GM19043 (cell line): ENCODE data around the gene DPP8.
"Not testable (repeated sequence)": the region's sequence is repeated elsewhere in the genome, so short reads cannot be mapped to it uniquely, and the experiment has no call there.

Source experiments
- ATAC-seq: cut with Tn5 transposase; IDR thresholded peaks from one replicate; pipeline ENCODE4 v1.9.1; 2021; ENCODE audit warnings: low read depth; ENCODE audit not compliant: unreplicated experiment

The DPP8 gene

DNA sequence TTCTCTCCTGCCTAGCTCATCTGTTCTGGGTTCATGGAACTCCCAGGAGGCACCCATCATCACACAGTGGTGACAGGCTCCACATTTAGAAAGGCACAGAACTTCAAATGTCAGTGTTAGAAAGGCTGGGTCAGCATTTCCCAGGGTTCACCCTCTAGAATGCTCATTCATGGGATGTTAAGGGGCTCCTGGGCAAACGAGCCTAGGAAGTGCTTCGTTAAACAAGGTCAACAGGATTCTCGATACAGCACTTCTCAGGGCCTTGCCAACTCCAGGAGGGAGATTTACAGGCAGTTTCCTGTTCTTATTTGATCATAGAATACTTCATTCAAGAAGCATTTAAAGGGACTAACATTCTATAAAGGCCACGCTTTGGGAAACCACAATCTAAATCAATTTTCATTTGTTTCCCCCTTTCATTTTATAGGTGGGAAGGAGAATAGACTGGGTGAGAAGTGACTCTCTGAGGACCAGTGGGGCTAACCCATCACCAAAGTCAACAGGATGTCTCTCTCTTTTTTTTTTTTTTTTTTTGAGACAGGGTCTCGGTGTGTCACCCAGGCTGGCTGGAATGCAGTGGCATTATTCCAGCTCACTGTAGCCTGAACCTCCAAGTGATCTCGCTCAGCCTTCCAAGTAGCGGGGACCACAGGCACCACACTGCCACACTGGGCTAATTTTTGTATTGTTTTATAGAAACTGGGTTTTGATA is 109.0 kb downstream of the DPP8 start:
- no peak for ATAC-seq

- no peak for ATAC-seq
These were observed 111.0 kb downstream of the DPP8 start for GRCh38 chr15:65406424-65407000.

DNA sequence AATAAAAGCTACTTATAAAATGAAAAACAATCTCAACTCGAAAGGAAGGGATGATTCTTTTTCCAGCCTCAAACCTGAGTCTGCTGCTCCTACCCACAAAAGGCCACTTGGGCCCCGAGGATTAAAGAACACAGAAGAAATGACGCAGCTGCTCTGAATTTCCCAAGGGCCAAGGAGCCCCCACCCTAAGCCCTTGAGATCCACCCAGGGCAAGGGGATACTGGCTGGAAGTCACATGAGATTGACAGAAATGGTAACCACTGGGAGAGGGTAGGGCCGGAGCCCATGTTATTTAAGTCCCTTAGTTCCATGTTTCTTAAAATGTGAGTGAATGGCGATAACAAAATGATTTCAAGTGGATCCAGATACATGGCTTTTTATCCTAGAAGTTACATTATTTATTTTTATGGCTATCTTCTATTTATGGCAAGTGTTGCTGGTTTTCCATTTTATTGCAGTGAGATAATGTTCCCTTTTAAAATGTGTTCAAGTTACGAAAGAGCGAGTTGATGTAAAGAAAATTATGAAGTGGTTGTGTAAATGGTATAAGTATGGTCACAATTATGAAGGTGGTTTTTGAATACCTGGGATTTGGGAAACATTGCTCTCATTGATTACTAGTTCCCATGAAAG is 111.6 kb downstream of the DPP8 start:
- ATAC-seq, result no peak

- ATAC-seq, result no peak
These were observed 113.2 kb downstream of the DPP8 start for GRCh38 chr15:65404186-65404872.

DNA sequence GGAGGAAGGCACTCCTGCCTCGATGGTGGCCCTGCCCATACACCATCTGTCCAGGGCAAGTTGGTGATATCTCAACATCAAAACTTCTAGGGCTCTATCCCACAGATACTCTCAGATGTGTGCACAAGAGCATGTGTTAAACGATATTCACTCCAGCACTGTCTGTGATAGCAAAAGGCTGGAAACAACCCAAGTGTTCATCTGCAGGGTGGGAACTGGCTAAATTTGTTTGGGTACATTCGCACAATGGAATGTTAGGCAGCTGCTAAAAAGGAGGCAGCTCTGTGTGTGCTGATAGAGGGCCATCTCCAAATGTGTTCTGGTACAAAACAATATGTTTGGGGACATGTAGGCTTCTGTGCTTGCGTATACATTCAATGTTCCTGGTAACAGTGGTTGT is 114.5 kb downstream of the DPP8 start:
- ATAC-seq, result no peak

DNA sequence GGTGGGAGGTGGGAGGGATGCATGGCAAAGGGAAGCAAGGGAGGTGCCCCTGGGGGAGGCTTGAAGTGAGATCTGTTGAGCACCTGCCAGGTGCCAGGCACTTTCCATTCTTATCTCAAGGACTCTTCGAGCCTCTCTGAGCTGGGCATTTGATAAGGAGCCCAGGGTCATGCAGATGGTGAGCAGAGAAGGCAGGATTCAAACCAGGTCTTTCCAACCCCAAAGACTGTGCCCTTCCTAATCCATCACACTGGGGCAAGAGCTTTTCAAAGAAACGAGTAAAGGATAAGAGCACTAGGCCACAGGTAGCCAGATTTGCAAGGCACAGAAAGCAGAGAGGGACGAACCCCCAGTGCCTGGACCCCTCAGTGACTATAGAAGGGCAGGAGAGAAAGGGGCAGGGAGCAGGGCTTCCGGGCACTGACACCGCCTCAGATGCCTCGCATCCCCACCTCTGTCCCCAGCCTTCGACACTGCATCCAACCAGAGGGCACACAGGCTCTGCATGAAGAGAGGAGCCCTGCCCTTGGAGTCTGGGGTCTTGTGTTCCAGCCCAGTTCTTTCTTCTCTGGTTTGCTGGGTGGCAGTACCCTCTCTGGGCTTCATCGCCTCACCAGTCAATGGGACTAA is 115.8 kb downstream of the DPP8 start:
- ATAC-seq, result no peak

- ATAC-seq, result no peak
These were observed 116.5 kb downstream of the DPP8 start for GRCh38 chr15:65400760-65401610.

GRCh38 chr15:65399997-65400396 is 117.5 kb downstream of the DPP8 start:
- ATAC-seq, result no peak

DNA sequence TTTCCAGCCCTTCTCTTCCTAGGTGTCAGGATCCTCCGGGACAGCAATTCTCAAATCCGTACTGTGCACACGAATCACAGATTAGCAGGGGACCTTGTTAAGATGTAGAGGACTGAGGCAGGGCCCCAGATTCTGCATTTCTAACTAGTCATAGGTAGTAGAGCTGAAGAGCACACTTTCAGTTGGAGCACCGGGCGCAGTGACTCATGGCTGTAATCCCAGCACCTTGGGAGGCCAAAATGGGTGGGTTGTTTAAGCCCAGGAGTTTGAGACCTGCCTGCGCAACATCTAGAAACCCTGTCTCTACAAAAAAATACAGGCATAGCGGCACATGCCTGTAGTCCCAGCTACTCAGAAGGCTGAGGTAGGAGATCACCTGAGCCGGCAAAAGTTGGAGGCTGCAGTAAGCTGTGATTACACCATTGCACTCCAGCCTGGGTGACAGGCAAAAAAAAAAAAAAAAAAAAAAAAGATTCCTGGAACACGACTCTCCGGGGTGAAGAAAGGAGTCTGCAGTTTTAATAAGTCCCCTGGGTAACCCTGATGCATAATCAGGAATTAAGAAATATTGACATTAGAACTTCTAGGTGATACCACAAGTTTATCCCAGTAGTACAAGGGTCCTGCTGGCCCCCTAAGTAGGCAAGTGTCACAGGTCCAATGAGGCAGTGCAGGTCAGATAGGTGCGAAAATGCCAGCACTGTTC is 118.3 kb downstream of the DPP8 start:
- ATAC-seq, result no peak

DNA sequence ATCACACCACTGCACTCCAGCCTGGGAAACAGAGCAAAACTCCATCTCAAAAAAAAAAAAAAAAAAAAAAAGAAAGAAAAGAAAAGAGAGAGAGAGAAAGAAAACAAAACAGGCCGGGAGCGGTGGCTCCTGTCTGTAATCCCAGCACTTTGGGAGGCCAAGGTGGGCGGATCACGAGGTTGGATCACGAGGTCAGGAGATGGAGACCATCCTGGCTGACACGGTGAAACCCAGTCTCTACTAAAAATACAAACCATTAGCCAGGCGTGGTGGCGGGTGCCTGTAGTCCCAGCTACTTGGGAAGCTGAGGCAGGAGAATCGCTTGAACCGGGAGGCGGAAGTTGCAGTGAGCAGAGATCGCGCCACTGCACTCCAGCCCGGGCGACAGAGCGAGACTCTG is 119.0 kb downstream of the DPP8 start:
- ATAC-seq, result not testable (repeated sequence)

DNA sequence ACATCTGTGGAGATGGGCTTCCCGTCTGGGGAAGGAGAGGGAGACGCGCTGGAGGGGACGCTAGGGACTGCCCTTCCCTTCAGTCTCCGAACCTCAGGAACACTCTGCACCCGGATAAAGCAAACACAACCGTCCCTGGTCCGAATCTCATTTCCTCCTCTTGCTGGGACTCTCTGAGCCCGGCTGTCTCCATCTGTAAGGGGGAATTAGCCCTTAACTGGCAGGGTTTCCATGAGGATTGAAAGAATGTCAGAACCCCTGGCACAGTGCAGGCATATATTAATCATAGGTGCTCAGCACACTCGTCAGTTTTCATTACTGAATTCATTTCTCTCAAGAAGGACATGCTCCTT is 120.5 kb downstream of the DPP8 start:
- ATAC-seq, result no peak

DNA sequence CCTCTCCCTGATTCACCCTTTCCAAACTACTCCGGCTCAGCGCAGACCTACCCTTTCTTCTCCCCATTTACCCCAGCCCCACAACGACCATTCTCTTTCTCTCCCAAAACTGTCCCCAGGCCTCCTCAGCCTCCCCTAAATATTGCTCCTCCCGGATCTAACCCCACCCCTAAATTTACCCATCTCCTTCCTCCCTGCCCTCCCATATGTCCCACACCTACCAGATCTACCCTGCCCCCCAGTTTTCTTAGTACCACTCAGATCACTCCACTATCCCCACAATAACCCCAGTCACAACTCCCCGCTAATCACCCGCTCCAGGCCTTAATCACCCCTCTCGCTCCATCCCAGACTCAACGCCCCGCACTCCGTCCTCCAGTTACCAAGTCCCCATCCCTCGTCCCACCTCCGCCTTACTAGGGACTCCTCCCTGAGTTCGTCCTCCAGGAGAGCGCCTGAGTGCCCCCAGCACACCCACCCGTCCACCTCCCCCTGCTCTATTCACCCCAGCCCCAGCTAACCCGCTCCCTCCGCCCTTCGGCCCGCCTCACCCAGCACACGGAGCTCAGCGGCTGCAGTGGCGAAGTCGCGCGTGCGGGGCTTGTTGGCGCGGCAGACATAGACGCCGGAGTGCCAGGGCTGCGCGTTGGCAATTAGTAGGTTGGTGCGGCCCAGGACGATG is 121.1 kb downstream of the DPP8 start:
- ATAC-seq, result no peak

- ATAC-seq, result no peak
These were observed 121.8 kb downstream of the DPP8 start for GRCh38 chr15:65395567-65396202.

- ATAC-seq, result no peak
These were observed 122.6 kb downstream of the DPP8 start for GRCh38 chr15:65394936-65395335.

DNA sequence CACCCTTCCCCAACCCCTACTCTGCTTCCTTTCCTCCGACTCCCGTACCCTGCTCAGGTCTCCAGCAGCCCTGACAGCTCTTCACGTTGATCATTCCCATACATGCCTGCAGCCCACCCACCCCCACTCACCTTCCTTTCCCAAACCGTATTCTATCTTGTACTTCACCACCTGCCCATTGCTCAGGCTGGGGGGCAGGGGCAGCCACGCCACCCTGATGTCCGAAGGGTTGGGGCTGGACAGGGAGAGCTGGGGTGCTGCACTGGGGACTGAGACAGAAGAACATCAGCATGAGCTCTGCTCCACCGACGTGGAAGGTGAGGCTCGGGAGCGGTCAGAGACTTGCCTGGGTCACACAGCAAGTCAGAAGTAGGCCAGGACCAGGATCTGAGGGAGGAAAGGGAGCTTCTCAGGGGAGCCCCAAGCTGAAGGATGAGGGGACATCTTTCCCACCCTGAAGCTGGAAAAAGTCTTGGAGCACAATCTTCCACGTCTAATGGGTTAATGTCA is 123.2 kb downstream of the DPP8 start:
- ATAC-seq, result no peak

GRCh38 chr15:65393557-65393956 is 123.9 kb downstream of the DPP8 start:
- no peak for ATAC-seq

- ATAC-seq, result no peak
These were observed 124.4 kb downstream of the DPP8 start for GRCh38 chr15:65393091-65393490.
